ENCODE results near the gene C12orf60. TPM values are rescaled to one million over a fixed set of nuclear protein-coding genes. Genes with fewer than 3 reads are reported as not detected.

Gene C12orf60
- total and polyA plus RNA-seq, 2 of the 8 experiments (the other 6 are each of a cell fraction or from before 2014, with no cell fraction given) = 1.2 to 1.5 TPM

DNA sequence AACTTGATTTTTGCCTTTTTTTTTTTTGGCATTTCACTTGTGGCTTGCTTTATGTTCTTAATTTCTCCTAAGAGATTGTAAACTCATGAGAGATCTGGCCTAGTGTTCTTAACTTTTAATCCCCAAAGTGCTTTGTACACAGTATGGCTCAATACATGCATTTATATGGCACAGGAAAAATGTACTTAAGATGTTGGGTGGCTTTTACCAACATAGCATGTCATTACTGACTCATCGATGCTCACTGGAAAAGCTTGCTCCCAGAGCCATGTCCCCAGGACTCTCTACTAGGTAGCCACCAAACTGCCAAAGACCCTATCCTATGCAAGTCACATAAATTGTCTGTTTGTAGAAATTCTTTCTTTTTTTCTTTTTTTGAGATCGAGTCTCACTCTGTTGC lies 23.6 kb downstream of the C12orf60 start:
- Histone ChIP-seq H3K4ac (replicated peaks; ENCODE audit: insufficient read length, low read depth, low read length) (no peak overlapping the region), H2BK5ac (ENCODE audit: low read depth, low read length) (no peak overlapping the region), H3K56ac (replicated peaks; ENCODE audit: insufficient read length, low read depth, low read length) (no peak overlapping the region), H3K9ac (replicated peaks in 1 of 4; ENCODE audit: extremely low read depth in 1 of 4, low read depth in 3 of 4, low read length in 3 of 4) (no peak overlapping the region), H4K20me1 (replicated peaks in 1 of 2; ENCODE audit: control insufficient read depth in 1 of 2, insufficient read depth in 2 of 2, low read length in 2 of 2) (no peaks in the 10 kb centered on the region), H2AFZ (ENCODE audit: low read length) (no peak overlapping the region), H3K9me3 (ENCODE audit: insufficient read depth in 2 of 2, low read depth in 1 of 2, low read length in 1 of 2) (no peaks in the 10 kb centered on the region), H3K18ac (ENCODE audit: extremely low read depth, low read length) (no peak overlapping the region), H3K4me3 (ENCODE audit: extremely low read depth in 1 of 4, insufficient read depth in 2 of 4, low read depth in 3 of 4, low read length in 4 of 4) (no peak overlapping the region), H2BK12ac (ENCODE audit: low read depth, low read length) (no peak overlapping the region), H3K27ac (ENCODE audit: low read depth, low read length) (no peak overlapping the region), H2BK20ac (ENCODE audit: low read length) (no peak overlapping the region), H2BK120ac (replicated peaks; ENCODE audit: low read depth, low read length) (no peak overlapping the region), H3K27me3 (replicated peaks in 1 of 4; ENCODE audit: control insufficient read depth in 3 of 4, extremely low read depth in 1 of 4, insufficient read depth in 3 of 4, low read length in 3 of 4) (no peaks in the 10 kb centered on the region), H2BK15ac (ENCODE audit: low read length) (no peak overlapping the region), H3K14ac (ENCODE audit: insufficient read length) (no peak overlapping the region), H4K8ac (ENCODE audit: extremely low read depth, insufficient read depth, low read length) (no peak overlapping the region), H3K23me2 (ENCODE audit: low read depth, low read length) (no peaks in the 10 kb centered on the region; the same call in 1 of the 2 replicates), H3K36me3 (ENCODE audit: control insufficient read depth in 2 of 4, insufficient read depth in 4 of 4, low read length in 3 of 4) (no peaks in the 10 kb centered on the region), H3K23ac (ENCODE audit: insufficient read length) (no peak overlapping the region), H3K4me1 (replicated peaks in 1 of 4; ENCODE audit: control insufficient read depth in 3 of 4, insufficient read depth in 4 of 4, low read length in 3 of 4) (no peaks in the 10 kb centered on the region; a peak in 1 of 7 replicates), H3K4me2 (ENCODE audit: insufficient read depth in 1 of 2, low read depth in 2 of 2, low read length in 2 of 2) (no peak overlapping the region), H4K91ac (replicated peaks; ENCODE audit: insufficient read length, low read length) (no peak overlapping the region), H4K5ac (ENCODE audit: insufficient read length, low read depth, low read length) (no peak overlapping the region), H3K79me2 (ENCODE audit: control insufficient read depth in 1 of 2, insufficient read depth in 2 of 2, low read length in 2 of 2) (no peaks in the 10 kb centered on the region), H3K79me1 (ENCODE audit: low read depth, low read length) (no peaks in the 10 kb centered on the region), H2AK5ac (ENCODE audit: low read depth, low read length) (no peak overlapping the region)
- CTCF ChIA-PET (ENCODE audit: partially characterized antibody) = interaction anchor here (1.1 to 1.6 kb wide), 3 partner anchors 16 to 180 kb away, joined by 3 read pairs; no protein-coding TSS in a partner anchor
- no peak for FAIRE-seq
- no peak for DNase-seq (ENCODE audit: low read depth in 1 of 2, low spot score in 2 of 2)
- 97% methylated on average over 2 of the region's 2 CpGs; no CpG with 5 or more reads in 1 of the 2 experiments for WGBS, 2 experiments (ENCODE audit: extremely low coverage in 1 of 2, insufficient coverage in 1 of 2, insufficient read length in 1 of 2, insufficient replicate concordance in 2 of 2, low coverage in 1 of 2, low lambda C conversion rate in 2 of 2, missing lambda C conversion rate in 1 of 2)
- POLR2A ChIA-PET (ENCODE audit: partially characterized antibody) = interaction anchor here (0.9 to 2.3 kb wide), 2 partner anchors 53 to 56 kb away, joined by 3 to 9 read pairs; a partner anchor contains a TSS
- TF ChIP-seq SAP30 (IDR thresholded peaks at IDR 0.05; ENCODE audit: insufficient read depth, insufficient replicate concordance, low read length) = no peak
- no peak for TF ChIP-seq SP4 (IDR thresholded peaks at IDR 0.05; ENCODE audit: low read length)
- TF ChIP-seq CHD2 (IDR thresholded peaks at IDR 0.05; ENCODE audit: low read length) = no peak
- no peak for TF ChIP-seq POLR2AphosphoS5 (IDR thresholded peaks at IDR 0.05; ENCODE audit: low read depth, low read length)
- TF ChIP-seq PHF8 (conservative IDR thresholded peaks at IDR 0.05; ENCODE audit: low read depth, low read length) = no peak
- TF ChIP-seq CBX8 (IDR thresholded peaks at IDR 0.05; ENCODE audit: borderline replicate concordance, low read depth, low read length) = no peak
- no peak for TF ChIP-seq ZNF274 (IDR thresholded peaks at IDR 0.05; ENCODE audit: borderline replicate concordance, extremely low read depth, low read length)
- TF ChIP-seq USF2 (IDR thresholded peaks at IDR 0.05; ENCODE audit: low read length) = no peak
- TF ChIP-seq CTBP2 (IDR thresholded peaks at IDR 0.05; ENCODE audit: borderline replicate concordance, insufficient read depth, insufficient read length, low read length) = no peak
- no peak for TF ChIP-seq ASH2L (IDR thresholded peaks at IDR 0.05; ENCODE audit: low read length)
- no peak for TF ChIP-seq RNF2 (IDR thresholded peaks at IDR 0.05; ENCODE audit: borderline replicate concordance, low read depth, low read length, missing control alignments, poor library complexity, severe bottlenecking)
- no peak for TF ChIP-seq TCF12 (IDR thresholded peaks at IDR 0.05; ENCODE audit: low read depth, low read length)
- no peak for TF ChIP-seq CBX5 (IDR thresholded peaks at IDR 0.05; ENCODE audit: low read depth, low read length)

All from H1 (cell line).